D721Med (cell line): ENCODE data around the gene PDC.
A peak's percentile ranks its signal among the peaks of the same experiment; 100 is the strongest.

Source experiments
- DNase-seq: peaks from one replicate; pipeline ENCODE4 v3.0.0; 2011; ENCODE audit warnings: low spot score; ENCODE audit not compliant: insufficient read length
- FAIRE-seq: peaks from 2 replicates; lab custom pipeline; 2011; peaks lifted over from hg19 to GRCh38; lab: Jason Lieb, UNC
- CTCF ChIP-seq: IDR thresholded peaks from 2 replicates; pipeline ENCODE4 v1.5.1; 2012; ENCODE audit warnings: mild to moderate bottlenecking, control low read depth; ENCODE audit not compliant: insufficient read depth; ENCODE audit errors: missing control alignments

The PDC gene

GRCh38 chr1:186483561-186483960 lies 22.6 kb upstream of the PDC start:
- no peak for DNase-seq
- FAIRE-seq: no peak
- no peak for TF ChIP-seq CTCF

DNA sequence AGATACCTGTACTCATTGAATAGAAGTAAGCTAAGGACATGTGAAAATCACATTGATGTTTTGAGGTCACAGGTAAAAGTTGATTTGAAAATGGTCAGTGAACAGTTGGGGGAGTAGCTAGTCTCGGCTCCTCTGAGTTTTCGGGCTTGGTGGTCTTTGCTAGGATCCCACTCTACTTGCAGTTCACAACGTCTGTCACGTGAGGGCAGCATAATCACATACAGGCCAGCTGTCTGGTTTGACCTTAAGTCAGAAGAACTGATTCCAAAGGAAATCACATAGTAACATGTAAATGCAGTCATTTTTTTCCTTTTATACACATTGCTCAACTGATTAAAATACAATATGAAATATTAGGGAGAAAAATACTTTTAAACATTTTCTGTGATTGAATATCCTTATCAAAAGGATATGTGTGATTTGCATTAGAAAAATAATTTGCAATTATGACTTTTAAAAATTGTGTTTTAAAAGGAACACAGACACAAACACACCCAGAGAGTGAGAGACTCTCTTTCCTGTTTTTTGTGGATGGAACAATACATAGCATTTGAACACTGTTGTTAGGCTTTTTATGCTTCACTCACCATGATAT lies 21.8 kb upstream of the PDC start:
- peak; percentile 99 for TF ChIP-seq CTCF
- FAIRE-seq: peak; percentile 99

GRCh38 chr1:186481303-186481888 lies 20.5 kb upstream of the PDC start:
- DNase-seq (no peak), FAIRE-seq (peak; percentile 81)
- TF ChIP-seq CTCF: no peak

More for the DNA sequence above, 21.8 kb upstream of the PDC start:
- DNase-seq: no peak

DNA sequence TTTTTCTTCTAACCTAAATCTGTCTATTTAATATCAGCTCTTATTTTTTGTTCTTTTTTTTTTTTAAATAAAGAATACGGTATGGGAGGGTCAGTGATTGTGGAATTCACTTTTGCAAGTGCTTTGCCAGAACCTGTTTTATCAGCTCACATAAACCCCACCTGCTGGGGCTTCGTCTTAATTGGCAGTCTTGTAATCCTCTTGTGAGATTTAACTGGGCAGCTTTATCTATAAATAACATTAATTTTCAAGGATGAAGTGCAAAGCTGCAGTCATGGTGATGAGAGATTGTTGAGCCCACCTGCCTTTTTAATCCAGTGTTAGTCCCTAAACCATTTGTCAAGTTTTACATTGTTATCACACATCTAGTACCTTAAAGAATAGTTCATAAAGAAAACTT lies 18.2 kb upstream of the PDC start:
- DNase-seq (no peak), FAIRE-seq (peak; percentile 99)
- TF ChIP-seq CTCF: peak; percentile 9

GRCh38 chr1:186476264-186477040 lies 15.5 kb upstream of the PDC start:
- FAIRE-seq: peak; percentile 95
- TF ChIP-seq CTCF: no peak
- DNase-seq: no peak

- no peak for TF ChIP-seq CTCF
- DNase-seq (no peak), FAIRE-seq (no peak)
These were observed 13.3 kb upstream of the PDC start for GRCh38 chr1:186474208-186474607.
